Activated CD4-positive, alpha-beta T cell treated with anti-CD3 and anti-CD28 coated beads for 36 hours (primary cell): ENCODE measurements around the gene GLI3. TPM values are rescaled to one million over a fixed set of nuclear protein-coding genes. Genes with fewer than 3 reads are reported as not detected.

Experiments used
- ATAC-seq: fragments of 200-7000 bp; cut with Tn5 transposase; one replicate; pipeline ENCODE4 v1.10.0; 2021; ENCODE audit warnings: mild to moderate bottlenecking, moderate library complexity
- CTCF ChIA-PET: fragments of 350-600 bp; sonication (Branson Sonifier 250); formaldehyde crosslinking; loops from one replicate; lab custom pipeline; 2021; ENCODE audit warnings: antibody characterized with exemption; lab: Charles Lee
- POLR2A ChIA-PET: fragments of 350-600 bp; sonication (Branson Sonifier 250); formaldehyde crosslinking; loops from one replicate; lab custom pipeline; 2021; ENCODE audit warnings: antibody characterized with exemption, inconsistent platforms; lab: Charles Lee
- DNase-seq: peaks from one replicate; pipeline ENCODE4 v3.0.0-alpha.2; 2020
- H3K27ac Mint-ChIP-seq: one replicate; pipeline ENCODE4 v1.8.0; 2021; ENCODE audit warnings: mixed read lengths
- H3K27me3 Mint-ChIP-seq: one replicate; pipeline ENCODE4 v1.8.0; 2021; ENCODE audit warnings: mixed read lengths
- H3K36me3 Mint-ChIP-seq: one replicate; pipeline ENCODE4 v1.8.0; 2021; ENCODE audit warnings: low read depth, mixed read lengths
- H3K4me1 Mint-ChIP-seq: one replicate; pipeline ENCODE4 v1.8.0; 2021; ENCODE audit warnings: mixed read lengths
- H3K4me3 Mint-ChIP-seq: one replicate; pipeline ENCODE4 v1.8.0; 2021; ENCODE audit warnings: mild to moderate bottlenecking, moderate library complexity, mixed read lengths
- H3K9me3 Mint-ChIP-seq: one replicate; pipeline ENCODE4 v1.8.0; 2021; ENCODE audit warnings: low read depth, mixed read lengths
- intact Hi-C, 2 experiments: fragments of 100-400 bp; cut with DNase I in 1 of 2; cut with micrococcal nuclease in 1 of 2; formaldehyde crosslinking; loops; one replicate each; pipeline versions ENCODE4 v1.14.2 to v1.15.1; 2022 to 2024; cut with DNase I, micrococcal nuclease
- total RNA-seq, 2 experiments: library from RNA; stranded (reverse); gene quantifications; one replicate each; pipeline ENCODE4 v1.2.3, GENCODE V29; 2021

Gene GLI3
- total RNA-seq, 2 experiments from 2014 or later, result 0.18 to 0.30 TPM

DNA sequence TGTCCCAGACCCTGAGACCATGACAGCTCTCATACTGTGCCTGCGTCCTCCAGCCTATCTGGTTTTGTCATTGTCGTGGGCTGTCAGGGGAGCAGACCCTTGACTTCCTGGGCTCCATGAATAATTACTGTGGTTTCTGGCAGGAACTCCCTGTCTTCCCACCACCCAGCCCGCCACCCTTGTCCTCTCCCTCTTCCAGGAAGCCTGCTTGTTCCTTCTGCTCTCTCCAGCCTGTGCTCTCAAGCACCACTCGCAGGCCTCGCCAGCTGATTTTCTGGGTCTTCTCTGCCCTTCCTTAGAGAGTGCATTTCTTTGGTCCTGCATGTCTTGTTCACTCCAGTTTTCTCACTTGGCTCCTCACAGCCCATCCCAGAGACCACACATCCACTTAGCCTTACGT is 309.6 kb downstream of the GLI3 start:
- no peak overlapping the region for H3K27ac Mint-ChIP-seq
- H3K4me1 Mint-ChIP-seq, result peaks cover 2% of the 10 kb centered on the region
- ChIA-PET POLR2A (no interaction called here), CTCF (interaction anchor here (0.5 to 1.5 kb wide), 3 partner anchors 10 to 1293 kb away, joined by 3 to 6 read pairs (median 4); no protein-coding TSS in a partner anchor)
- H3K4me3 Mint-ChIP-seq, result no peak overlapping the region
- no peaks in the 10 kb centered on the region for H3K36me3 Mint-ChIP-seq
- intact Hi-C loops, result no loop called here
- ATAC-seq (no peak), DNase-seq (no peak)
- H3K27me3 Mint-ChIP-seq, result peaks cover 12% of the 10 kb centered on the region
- H3K9me3 Mint-ChIP-seq, result no peaks in the 10 kb centered on the region

DNA sequence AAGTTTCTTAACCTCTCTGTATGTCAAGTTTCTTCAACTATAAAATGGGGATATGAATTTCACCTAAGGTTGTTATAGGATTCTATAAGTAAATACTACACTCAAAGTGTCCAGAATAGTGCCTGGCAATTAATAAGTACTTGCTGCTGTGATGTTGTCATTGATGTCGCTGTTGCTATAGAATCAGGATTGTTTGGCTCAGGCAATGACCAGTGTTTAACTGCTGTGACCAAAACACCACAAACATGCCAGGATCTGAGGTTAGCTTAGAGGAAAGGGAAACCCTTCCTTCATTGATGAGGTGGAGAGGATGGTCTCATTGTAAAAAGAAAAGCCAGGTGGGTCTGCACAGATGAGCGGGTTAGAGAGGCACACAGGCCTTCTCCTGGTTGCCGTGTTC is 311.1 kb downstream of the GLI3 start:
- H3K4me3 Mint-ChIP-seq, result no peak overlapping the region

DNA sequence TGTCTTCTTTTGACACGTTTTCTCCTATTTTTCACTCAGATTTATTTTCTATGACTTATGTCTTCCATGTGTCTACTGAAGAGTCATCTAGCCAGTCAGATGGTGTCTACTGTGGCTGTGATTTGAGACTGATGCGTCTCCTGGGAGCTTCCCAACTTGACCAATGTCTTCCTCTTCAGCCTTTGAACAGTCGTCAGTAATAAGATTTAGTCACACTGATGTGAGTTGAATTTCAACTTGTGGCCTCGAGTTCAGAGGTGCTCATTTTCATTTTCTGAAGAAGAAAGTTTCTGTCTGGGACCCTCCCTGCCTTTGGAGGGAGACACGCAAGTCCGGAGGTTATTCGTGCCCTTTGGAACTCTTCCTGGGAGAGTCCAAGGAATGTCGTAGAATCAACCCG is 312.2 kb downstream of the GLI3 start:
- DNase-seq (no peak), ATAC-seq (no peak)
- H3K27ac Mint-ChIP-seq, result no peak overlapping the region
- no peaks in the 10 kb centered on the region for H3K4me1 Mint-ChIP-seq
- ChIA-PET CTCF (interaction anchor here (2.0 kb wide), 1 partner anchor 16 kb away, joined by 5 read pairs; no protein-coding TSS in a partner anchor), POLR2A (no interaction called here)
- no peaks in the 10 kb centered on the region for H3K36me3 Mint-ChIP-seq
- H3K4me3 Mint-ChIP-seq, result no peak overlapping the region
- H3K27me3 Mint-ChIP-seq, result peaks cover 13% of the 10 kb centered on the region
- no peaks in the 10 kb centered on the region for H3K9me3 Mint-ChIP-seq
- intact Hi-C loops, result no loop called here

More for the DNA sequence above, 311.1 kb downstream of the GLI3 start:
- Mint-ChIP-seq H3K36me3 (no peaks in the 10 kb centered on the region), H3K27me3 (peaks cover 10% of the 10 kb centered on the region), H3K4me1 (peaks cover under 1% of the 10 kb centered on the region), H3K9me3 (no peaks in the 10 kb centered on the region), H3K27ac (no peak overlapping the region)
- no peak for DNase-seq
- ChIA-PET POLR2A (no interaction called here), CTCF (interaction anchor here (0.6 to 2.0 kb wide), 2 partner anchors 10 to 15 kb away, joined by 3 to 5 read pairs; no protein-coding TSS in a partner anchor)
- ATAC-seq, result no peak
- intact Hi-C loops, result no loop called here

GRCh38 chr7:41922373-41922772 is 314.6 kb downstream of the GLI3 start:
- no peaks in the 10 kb centered on the region for H3K4me1 Mint-ChIP-seq
- ChIA-PET POLR2A (no interaction called here), CTCF (interaction anchor here (0.6 to 1.6 kb wide), 2 partner anchors 18 to 121 kb away, joined by 4 read pairs; no protein-coding TSS in a partner anchor)
- H3K27me3 Mint-ChIP-seq, result peaks cover 8% of the 10 kb centered on the region
- ATAC-seq (no peak), DNase-seq (no peak)
- H3K4me3 Mint-ChIP-seq, result no peak overlapping the region
- intact Hi-C loops, result no loop called here
- H3K27ac Mint-ChIP-seq, result no peak overlapping the region
- no peaks in the 10 kb centered on the region for H3K36me3 Mint-ChIP-seq
- H3K9me3 Mint-ChIP-seq, result no peaks in the 10 kb centered on the region

DNA sequence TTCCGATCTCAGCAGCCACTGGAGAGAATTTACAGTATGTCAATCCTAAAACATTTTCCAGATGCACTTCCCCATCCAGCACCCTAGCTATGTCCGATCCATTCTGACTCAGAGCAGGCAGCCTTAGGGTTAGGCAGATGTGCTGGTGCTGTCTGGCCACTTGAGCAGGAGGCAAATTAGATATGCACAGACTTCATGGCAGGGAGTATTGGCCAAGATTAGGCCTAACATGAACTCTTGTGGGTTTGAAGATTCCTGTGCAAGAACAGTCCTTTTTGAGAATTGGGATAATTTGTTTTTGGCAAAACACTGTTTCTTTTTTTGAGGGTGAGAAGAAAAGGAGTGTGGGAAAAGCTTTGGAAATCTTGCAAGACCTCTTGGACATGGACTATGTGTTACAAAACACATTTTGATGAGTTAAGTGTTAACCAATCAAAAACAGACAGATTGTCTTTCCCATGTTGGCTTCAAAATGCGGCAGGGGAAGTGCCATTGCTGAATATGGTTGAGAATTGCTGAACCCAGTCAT is 315.5 kb downstream of the GLI3 start:
- POLR2A ChIA-PET, result no interaction called here
- no peaks in the 10 kb centered on the region for H3K4me1 Mint-ChIP-seq
- DNase-seq (no peak), ATAC-seq (no peak)
- H3K36me3 Mint-ChIP-seq, result no peaks in the 10 kb centered on the region
- no peaks in the 10 kb centered on the region for H3K9me3 Mint-ChIP-seq
- intact Hi-C loops, result no loop called here
- H3K27me3 Mint-ChIP-seq, result peaks cover 8% of the 10 kb centered on the region
- H3K4me3 Mint-ChIP-seq, result no peak overlapping the region
- CTCF ChIA-PET, result no interaction called here
- H3K27ac Mint-ChIP-seq, result no peak overlapping the region

GRCh38 chr7:41918597-41918996 is 318.4 kb downstream of the GLI3 start:
- no peaks in the 10 kb centered on the region for H3K4me1 Mint-ChIP-seq
- no peaks in the 10 kb centered on the region for H3K36me3 Mint-ChIP-seq
- no peaks in the 10 kb centered on the region for H3K9me3 Mint-ChIP-seq
- intact Hi-C loops, result no loop called here
- no peak overlapping the region for H3K4me3 Mint-ChIP-seq
- DNase-seq (no peak), ATAC-seq (no peak)
- POLR2A ChIA-PET, result no interaction called here
- CTCF ChIA-PET, result interaction anchor here (1.8 kb wide), 1 partner anchor 22 kb away, joined by 8 read pairs; no protein-coding TSS in a partner anchor
- H3K27me3 Mint-ChIP-seq, result peaks cover 8% of the 10 kb centered on the region
- H3K27ac Mint-ChIP-seq, result no peak overlapping the region

DNA sequence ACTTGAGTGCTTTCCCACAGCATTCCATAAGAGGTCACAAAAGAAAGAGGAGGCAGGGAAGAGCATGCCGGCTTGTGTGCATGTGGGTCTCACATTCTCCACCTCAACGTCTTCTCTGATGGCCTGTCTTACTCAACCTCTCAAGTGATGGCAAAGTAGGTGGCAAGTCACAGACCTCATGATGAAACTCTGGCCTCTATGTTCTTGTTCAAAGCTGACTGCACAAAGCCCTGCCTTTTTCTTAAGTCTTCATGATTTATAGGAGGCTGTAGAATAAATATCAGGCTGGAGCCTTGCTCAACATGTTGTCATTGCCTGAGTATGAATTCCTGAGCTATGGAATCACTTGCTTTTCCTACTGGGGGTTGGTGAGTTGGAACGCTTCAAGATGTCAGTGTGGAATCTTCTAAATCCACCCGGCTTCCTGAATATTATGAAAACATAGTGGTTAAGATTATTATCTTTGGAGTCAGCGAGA is 320.5 kb downstream of the GLI3 start:
- no peak overlapping the region for H3K27ac Mint-ChIP-seq
- no peak overlapping the region for H3K4me3 Mint-ChIP-seq
- peaks cover 5% of the 10 kb centered on the region for H3K27me3 Mint-ChIP-seq
- intact Hi-C loops, result no loop called here
- ChIA-PET CTCF (interaction anchor here (0.8 to 1.3 kb wide), 2 partner anchors 9 to 11 kb away, joined by 3 read pairs; no protein-coding TSS in a partner anchor), POLR2A (no interaction called here)
- ATAC-seq (no peak), DNase-seq (no peak)
- no peaks in the 10 kb centered on the region for H3K9me3 Mint-ChIP-seq
- peaks cover 3% of the 10 kb centered on the region for H3K4me1 Mint-ChIP-seq
- H3K36me3 Mint-ChIP-seq, result no peaks in the 10 kb centered on the region

- Mint-ChIP-seq H3K27me3 (peaks cover 7% of the 10 kb centered on the region), H3K9me3 (no peaks in the 10 kb centered on the region), H3K27ac (no peak overlapping the region), H3K4me3 (no peak overlapping the region), H3K36me3 (no peaks in the 10 kb centered on the region), H3K4me1 (peaks cover 3% of the 10 kb centered on the region)
- ATAC-seq (no peak), DNase-seq (no peak)
- POLR2A ChIA-PET, result no interaction called here
- intact Hi-C loops, result no loop called here
- CTCF ChIA-PET, result interaction anchor here (0.8 kb wide), 1 partner anchor 10 kb away, joined by 3 read pairs; no protein-coding TSS in a partner anchor
Observed at GRCh38 chr7:41915871-41916270, 321.1 kb downstream of the GLI3 start.

- H3K9me3 Mint-ChIP-seq, result no peaks in the 10 kb centered on the region
- no peaks in the 10 kb centered on the region for H3K36me3 Mint-ChIP-seq
- no peak overlapping the region for H3K27ac Mint-ChIP-seq
- H3K4me3 Mint-ChIP-seq, result no peak overlapping the region
- DNase-seq, result no peak
- H3K27me3 Mint-ChIP-seq, result peaks cover 10% of the 10 kb centered on the region
- ChIA-PET CTCF (no interaction called here), POLR2A (no interaction called here)
- intact Hi-C loops, result no loop called here
- no peak for ATAC-seq
- peaks cover 5% of the 10 kb centered on the region for H3K4me1 Mint-ChIP-seq
Observed at GRCh38 chr7:41912851-41913567, 324.0 kb downstream of the GLI3 start.

DNA sequence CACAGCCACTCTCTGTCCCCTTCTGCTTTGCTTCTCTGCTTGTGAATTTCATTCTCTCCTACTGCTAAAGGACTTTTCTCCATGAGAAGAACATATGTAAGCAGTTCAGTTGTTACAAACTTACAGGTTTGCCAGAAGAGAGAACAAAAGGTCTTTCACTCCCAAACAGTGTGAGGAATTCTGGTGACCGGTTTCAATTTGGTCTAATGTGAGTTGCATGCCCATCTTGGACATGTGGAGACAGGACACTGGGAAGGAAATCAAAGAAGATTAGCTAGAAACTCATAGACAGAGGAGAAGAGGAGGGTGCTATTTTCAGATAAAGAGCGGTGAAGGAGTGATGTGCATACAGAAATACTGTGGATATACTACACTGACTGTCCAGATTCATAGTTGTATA is 324.6 kb downstream of the GLI3 start:
- ChIA-PET CTCF (interaction anchor here (1.0 kb wide), 1 partner anchor 30 kb away, joined by 3 read pairs; no protein-coding TSS in a partner anchor), POLR2A (no interaction called here)
- intact Hi-C loops, result no loop called here
- no peak overlapping the region for H3K27ac Mint-ChIP-seq
- no peaks in the 10 kb centered on the region for H3K36me3 Mint-ChIP-seq
- H3K4me1 Mint-ChIP-seq, result peaks cover 5% of the 10 kb centered on the region
- DNase-seq, result no peak
- H3K9me3 Mint-ChIP-seq, result no peaks in the 10 kb centered on the region
- H3K4me3 Mint-ChIP-seq, result no peak overlapping the region
- H3K27me3 Mint-ChIP-seq, result peaks cover 12% of the 10 kb centered on the region
- no peak for ATAC-seq

DNA sequence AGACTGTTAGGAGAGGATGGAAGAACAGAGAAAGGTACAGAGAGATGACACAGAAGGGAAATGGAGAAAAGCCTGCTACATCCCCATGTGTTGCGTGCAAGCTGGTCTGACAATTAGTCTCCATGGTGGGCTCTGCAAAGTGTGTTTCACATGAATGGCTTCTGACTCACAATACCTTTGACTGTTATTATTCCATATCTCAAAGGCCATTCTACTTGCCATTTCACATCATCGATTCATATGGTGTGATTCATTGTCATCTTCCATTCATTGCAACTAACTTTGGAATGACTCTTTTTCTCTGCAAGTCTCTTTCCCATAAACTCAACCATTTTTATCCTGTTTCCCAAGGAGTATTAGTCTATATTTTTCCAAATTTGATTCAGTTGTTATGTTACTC is 325.2 kb downstream of the GLI3 start:
- intact Hi-C loops, result no loop called here
- Mint-ChIP-seq H3K27ac (no peak overlapping the region), H3K4me1 (peaks cover 5% of the 10 kb centered on the region), H3K9me3 (no peaks in the 10 kb centered on the region), H3K27me3 (peaks cover 14% of the 10 kb centered on the region), H3K36me3 (no peaks in the 10 kb centered on the region), H3K4me3 (no peak overlapping the region)
- ChIA-PET POLR2A (no interaction called here), CTCF (interaction anchor here (1.0 kb wide), 1 partner anchor 31 kb away, joined by 3 read pairs; no protein-coding TSS in a partner anchor)
- ATAC-seq, result no peak
- no peak for DNase-seq
